OCI-LY7 (cell line): ENCODE results near the gene CA5A. TPM values are rescaled to one million over a fixed set of nuclear protein-coding genes. Genes with fewer than 3 reads are reported as not detected.

ENCODE experiments used
- BruUV-seq: library from RNA; stranded (reverse); fragments of 400-500 nt; replicated peaks from 2 replicates; lab custom pipeline; 2021; lab: Mats Ljungman, UMichigan
- CTCF ChIA-PET: fragments of 300-600 bp; sonication (Branson Sonifier 250); formaldehyde crosslinking; loops from one replicate; lab custom pipeline; 2022; ENCODE audit warnings: antibody characterized with exemption; ENCODE audit not compliant: unreplicated experiment; lab: Charles Lee
- POLR2A ChIA-PET: fragments of 300-600 bp; sonication (Branson Sonifier 250); formaldehyde crosslinking; loops from one replicate; lab custom pipeline; 2022; ENCODE audit warnings: antibody characterized with exemption; lab: Charles Lee
- DNase-seq: peaks from one replicate; pipeline ENCODE4 v3.0.0-alpha.2; 2015; ENCODE audit warnings: low spot score
- H2AFZ ChIP-seq: fragments of 200-600 bp; sonication (generic), shearing (Covaris generic); 2 replicates; pipeline ENCODE4 v1.6.1; 2014; ENCODE audit warnings: mild to moderate bottlenecking, antibody characterized with exemption, low read length, moderate library complexity
- H3K27ac ChIP-seq: fragments of 200-600 bp; sonication (generic); 2 replicates; pipeline ENCODE4 v1.5.1; 2014; ENCODE audit warnings: mixed run types, low read depth, mild to moderate bottlenecking, moderate library complexity, low read length, inconsistent platforms; ENCODE audit not compliant: poor library complexity, severe bottlenecking
- H3K36me3 ChIP-seq: fragments of 200-600 bp; sonication (generic); 2 replicates; pipeline ENCODE4 v1.6.1; 2014; ENCODE audit warnings: mild to moderate bottlenecking, antibody characterized with exemption, low read length, moderate library complexity, mixed read lengths; ENCODE audit not compliant: insufficient read depth
- H3K4me1 ChIP-seq: fragments of 200-600 bp; sonication (generic); 2 replicates; pipeline ENCODE4 v1.5.1; 2014; ENCODE audit warnings: mild to moderate bottlenecking, low read length; ENCODE audit not compliant: insufficient read depth, poor library complexity, severe bottlenecking
- H3K4me2 ChIP-seq: fragments of 200-600 bp; sonication (generic); 2 replicates; pipeline ENCODE4 v1.6.1; 2014; ENCODE audit warnings: mild to moderate bottlenecking, low read length
- H3K4me3 ChIP-seq: fragments of 200-600 bp; sonication (generic); 2 replicates; pipeline ENCODE4 v1.5.1; 2014; ENCODE audit warnings: mild to moderate bottlenecking, low read depth, low read length; ENCODE audit not compliant: poor library complexity, severe bottlenecking
- H3K79me2 ChIP-seq: fragments of 200-600 bp; sonication (generic); 2 replicates; pipeline ENCODE4 v1.6.1; 2016; ENCODE audit warnings: low read depth, mild to moderate bottlenecking, low read length, moderate library complexity, mixed read lengths; ENCODE audit not compliant: insufficient read depth
- H3K9me2 ChIP-seq: fragments of 200-600 bp; sonication (generic); 2 replicates; pipeline ENCODE4 v1.6.1; 2016; ENCODE audit warnings: mild to moderate bottlenecking, low read length, mixed read lengths; ENCODE audit not compliant: insufficient read depth
- H3K9me3 ChIP-seq: fragments of 200-600 bp; sonication (generic); 2 replicates; pipeline ENCODE4 v1.6.1; 2014; ENCODE audit warnings: mild to moderate bottlenecking, mixed run types, low read length, mixed read lengths
- H4K20me1 ChIP-seq: fragments of 200-600 bp; sonication (generic); 2 replicates; pipeline ENCODE4 v1.6.1; 2014; ENCODE audit warnings: mild to moderate bottlenecking, antibody characterized with exemption, low read length, moderate library complexity, mixed read lengths; ENCODE audit not compliant: insufficient read depth
- CTCF ChIP-seq: fragments of 200-600 bp; sonication (generic); conservative IDR thresholded peaks from 2 replicates; pipeline ENCODE4 v1.5.1; 2014; ENCODE audit warnings: mild to moderate bottlenecking, antibody characterized with exemption, low read length, moderate library complexity, mixed read lengths
- EZH2phosphoT487 ChIP-seq: fragments of 200-600 bp; sonication (generic); IDR thresholded peaks from 2 replicates; pipeline ENCODE4 v1.6.1; 2018; ENCODE audit warnings: low read depth, borderline replicate concordance, mild to moderate bottlenecking, mixed run types, antibody characterized with exemption, low read length, moderate library complexity, mixed read lengths
- intact Hi-C: fragments of 100-400 bp; cut with micrococcal nuclease; formaldehyde crosslinking; loops from one replicate; pipeline ENCODE4 v1.10.0; 2022; ENCODE audit not compliant: unreplicated experiment
- total RNA-seq, 2 experiments: library from RNA; depleted of rRNA in 1 of 2; stranded (reverse); fragments of >200 nt in 1 of 2; shearing (Covaris generic) in 1 of 2; gene quantifications; 2 replicates each; pipeline ENCODE4 v1.2.3, GENCODE V29; 2014 to 2022

The CA5A gene
- total RNA-seq, 2 experiments from 2014 or later = not detected

GRCh38 chr16:87922250-87922871, 14.0 kb downstream of the CA5A start:
- Histone ChIP-seq H4K20me1 (no peaks in the 10 kb centered on the region), H3K27ac (no peak overlapping the region), H2AFZ (no peak overlapping the region), H3K9me3 (no peaks in the 10 kb centered on the region), H3K4me2 (no peak overlapping the region), H3K4me1 (peaks cover 5% of the 10 kb centered on the region), H3K36me3 (no peaks in the 10 kb centered on the region), H3K9me2 (no peaks in the 10 kb centered on the region), H3K4me3 (no peak overlapping the region), H3K79me2 (no peaks in the 10 kb centered on the region)
- TF ChIP-seq CTCF = no peak
- no peak for TF ChIP-seq EZH2phosphoT487
- BruUV-seq = no TSS peak
- DNase-seq = no peak
- intact Hi-C loops = no loop called here
- CTCF ChIA-PET = no interaction called here
- POLR2A ChIA-PET = no interaction called here

- DNase-seq = no peak
- no peak overlapping the region for H3K4me2 ChIP-seq
- no peak overlapping the region for H3K4me3 ChIP-seq
- ChIA-PET POLR2A (interaction anchor here (0.9 kb wide), 1 partner anchor 24 kb away, joined by 3 read pairs; no protein-coding TSS in a partner anchor), CTCF (no interaction called here)
- H3K36me3 ChIP-seq = no peaks in the 10 kb centered on the region
- H3K27ac ChIP-seq = no peak overlapping the region
- intact Hi-C loops = no loop called here
- H3K79me2 ChIP-seq = no peaks in the 10 kb centered on the region
- no peaks in the 10 kb centered on the region for H3K9me2 ChIP-seq
- no TSS peak for BruUV-seq
- H2AFZ ChIP-seq = no peak overlapping the region
- H4K20me1 ChIP-seq = no peaks in the 10 kb centered on the region
- no peak for TF ChIP-seq EZH2phosphoT487
- no peak for TF ChIP-seq CTCF
- peaks cover 2% of the 10 kb centered on the region for H3K4me1 ChIP-seq
- H3K9me3 ChIP-seq = no peaks in the 10 kb centered on the region
Measured at GRCh38 chr16:87921236-87921773, 15.0 kb downstream of the CA5A start.

- intact Hi-C loops = no loop called here
- POLR2A ChIA-PET = no interaction called here
Measured at GRCh38 chr16:87919681-87919994, 16.7 kb downstream of the CA5A start.

More at GRCh38 chr16:87919681-87919994, 16.7 kb downstream of the CA5A start:
- Histone ChIP-seq H2AFZ (no peak overlapping the region), H3K9me3 (no peaks in the 10 kb centered on the region), H3K4me2 (no peak overlapping the region), H3K79me2 (no peaks in the 10 kb centered on the region), H3K27ac (no peak overlapping the region), H3K9me2 (no peaks in the 10 kb centered on the region), H3K4me1 (no peaks in the 10 kb centered on the region), H3K4me3 (no peak overlapping the region), H3K36me3 (no peaks in the 10 kb centered on the region), H4K20me1 (no peaks in the 10 kb centered on the region)
- DNase-seq = no peak
- CTCF ChIA-PET = no interaction called here
- TF ChIP-seq CTCF (no peak), EZH2phosphoT487 (no peak)
- no TSS peak for BruUV-seq
